NCI-H510A treated with DMSO at 0.1 percent for 48 hours (cell line): ENCODE data around the gene NF2.

Experiments used
- DNase-seq: peaks from one replicate; lab custom pipeline; 2025; lab: John Stamatoyannopoulos, UW

NF2 gene

DNA sequence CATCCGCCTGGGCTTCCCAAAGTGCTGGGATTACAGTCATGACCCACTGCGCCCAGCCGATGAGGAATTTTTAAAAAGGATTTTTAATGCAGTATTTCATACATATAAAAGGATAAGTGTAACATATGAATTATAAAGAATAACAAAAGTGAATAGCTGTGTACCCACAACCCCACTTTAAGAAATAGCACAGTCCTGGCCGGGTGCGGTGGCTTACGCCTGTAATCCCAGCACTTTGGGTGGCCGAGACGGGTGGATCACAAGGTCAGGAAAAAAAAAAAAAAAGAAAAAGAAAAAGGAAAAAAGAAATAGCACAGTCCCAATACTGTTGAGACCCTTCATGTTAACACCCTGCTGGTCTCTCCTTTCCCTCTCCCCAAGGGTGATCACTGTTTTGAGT, 62.1 kb downstream of the NF2 start:
- no peak for DNase-seq

GRCh38 chr22:29668673-29669072, 65.2 kb downstream of the NF2 start:
- DNase-seq: no peak

- no peak for DNase-seq
Measured at GRCh38 chr22:29670626-29671025, 67.2 kb downstream of the NF2 start.

GRCh38 chr22:29673361-29674066, 70.1 kb downstream of the NF2 start:
- no peak for DNase-seq

DNA sequence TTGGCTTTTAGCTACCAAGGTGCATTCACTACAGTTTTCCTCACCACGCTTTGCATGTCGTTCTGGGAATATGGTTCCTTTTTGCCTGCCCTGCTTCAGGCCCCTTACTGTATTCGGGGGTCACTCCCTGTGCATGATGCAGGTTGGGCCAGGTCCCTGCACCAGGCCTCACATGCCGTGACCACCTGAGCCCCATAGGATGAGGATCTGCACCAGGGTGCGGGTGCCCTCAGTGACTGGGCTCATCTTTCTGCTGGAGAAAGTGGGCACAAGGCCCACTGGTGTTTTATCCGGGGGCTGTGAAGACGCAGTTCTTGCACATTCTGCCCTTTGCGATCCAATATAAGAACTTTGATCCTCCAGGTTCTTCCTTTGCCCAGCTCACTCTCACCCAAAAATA, 70.7 kb downstream of the NF2 start:
- DNase-seq: no peak

DNA sequence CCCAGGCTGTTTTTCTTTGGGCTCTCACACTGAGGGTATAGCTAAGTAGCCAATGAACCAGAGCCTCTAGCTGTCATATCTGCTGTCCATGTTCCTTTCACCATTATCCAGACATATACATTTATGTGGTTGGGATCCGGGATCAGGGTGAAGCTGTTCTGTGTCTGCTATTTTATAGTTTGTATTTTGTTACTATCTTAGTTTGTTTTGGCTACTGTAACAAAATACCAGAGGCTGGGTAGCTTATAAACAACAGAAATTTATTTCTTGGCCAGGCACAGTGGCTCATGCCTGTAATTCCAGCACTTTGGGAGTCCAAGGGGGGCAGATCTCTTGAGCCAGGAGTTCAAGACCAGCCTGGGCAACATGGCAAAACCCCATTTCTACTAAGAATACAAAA, 75.9 kb downstream of the NF2 start:
- no peak for DNase-seq

GRCh38 chr22:29683536-29683935, 80.1 kb downstream of the NF2 start:
- no peak for DNase-seq

DNA sequence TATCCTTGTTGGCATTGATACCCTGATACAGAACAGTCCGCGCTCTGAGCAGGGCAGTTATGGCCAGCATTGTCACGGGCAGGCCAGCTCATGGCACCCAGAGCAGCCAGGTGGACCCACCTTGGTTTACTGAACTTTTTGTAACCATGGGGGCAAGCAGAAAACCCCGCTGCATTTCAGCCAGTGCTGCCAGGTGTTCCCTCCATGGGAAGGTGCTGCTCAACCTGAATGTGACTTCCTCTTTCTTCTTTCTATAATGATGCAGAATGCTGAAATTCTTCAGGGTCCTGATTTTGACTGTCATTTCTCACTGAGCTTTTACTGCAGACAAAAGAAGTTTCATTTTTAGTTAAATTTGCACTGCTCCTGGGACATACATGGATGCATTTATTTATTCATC, 80.8 kb downstream of the NF2 start:
- DNase-seq: no peak

DNA sequence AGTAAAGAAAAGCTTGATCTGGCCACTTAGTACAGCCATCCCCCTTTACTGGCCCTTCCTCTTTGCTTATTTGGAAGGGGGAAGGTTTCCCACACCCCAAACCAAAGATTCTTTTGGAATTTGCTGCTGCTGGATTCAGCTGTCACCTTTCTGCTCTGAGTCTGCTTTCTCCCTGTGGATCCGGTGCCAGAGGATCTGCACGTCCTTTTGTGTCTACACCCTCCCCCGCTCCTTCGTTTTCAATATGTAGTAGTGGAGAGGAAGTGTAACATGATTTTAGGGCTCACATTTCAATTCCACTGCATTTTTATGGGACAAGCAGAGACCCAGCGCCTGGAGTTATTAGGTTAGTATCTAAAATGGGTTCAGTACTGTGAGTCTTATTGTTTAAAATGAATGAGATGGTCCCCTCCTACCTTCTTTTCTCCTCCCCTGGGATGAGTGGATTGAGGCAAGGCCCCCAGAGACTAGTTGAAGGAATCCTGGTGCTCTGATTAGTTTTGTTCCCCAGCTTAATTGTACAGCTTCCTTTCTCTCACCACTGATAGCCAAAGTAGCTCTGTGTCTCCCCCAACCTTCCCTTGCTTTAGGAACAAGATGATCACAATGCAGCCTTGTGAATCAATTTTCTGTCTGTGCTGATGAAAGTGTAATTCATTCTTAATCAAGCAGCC, 85.9 kb downstream of the NF2 start:
- DNase-seq: no peak

DNA sequence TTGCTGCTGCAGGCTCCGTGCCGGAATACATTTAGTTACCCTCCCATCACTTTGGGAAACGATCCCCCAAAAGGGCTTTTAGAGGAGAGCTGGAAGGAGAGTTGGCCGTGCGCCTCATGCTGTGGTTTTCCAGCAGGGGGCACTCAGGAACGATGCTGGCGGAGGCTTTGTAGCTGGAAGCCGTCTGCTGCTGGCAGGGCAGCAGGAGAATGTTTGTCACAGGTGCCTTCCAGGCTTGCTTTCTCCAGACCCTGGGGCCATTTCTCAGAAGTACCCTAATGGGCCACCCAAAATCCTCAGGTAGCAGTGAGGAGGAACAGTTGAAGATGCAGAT, 86.4 kb downstream of the NF2 start:
- DNase-seq: peak; percentile 51

DNA sequence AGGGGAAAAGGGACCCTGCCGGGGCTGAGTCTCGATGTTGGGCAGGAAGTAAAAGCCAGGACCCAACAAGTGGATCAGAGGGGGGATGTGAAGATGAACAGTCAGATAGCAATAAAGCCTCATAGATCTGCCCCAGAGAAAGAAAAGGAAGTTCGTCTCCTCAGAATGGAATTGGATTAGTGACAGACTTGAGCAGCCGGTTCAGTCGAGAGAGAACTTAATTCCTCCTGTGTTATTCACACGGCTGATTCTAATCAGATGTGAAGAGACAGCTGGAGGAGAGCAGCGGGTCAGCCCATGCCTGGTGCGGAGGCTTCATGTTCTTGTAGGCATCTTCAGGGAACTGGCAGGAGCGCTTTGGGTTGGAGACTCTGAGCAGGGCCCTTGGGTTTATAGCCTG, 87.0 kb downstream of the NF2 start:
- DNase-seq: no peak

GRCh38 chr22:29691636-29692326, 88.3 kb downstream of the NF2 start:
- DNase-seq: peak; percentile 17

GRCh38 chr22:29692327-29692640, 88.9 kb downstream of the NF2 start:
- no peak for DNase-seq

DNA sequence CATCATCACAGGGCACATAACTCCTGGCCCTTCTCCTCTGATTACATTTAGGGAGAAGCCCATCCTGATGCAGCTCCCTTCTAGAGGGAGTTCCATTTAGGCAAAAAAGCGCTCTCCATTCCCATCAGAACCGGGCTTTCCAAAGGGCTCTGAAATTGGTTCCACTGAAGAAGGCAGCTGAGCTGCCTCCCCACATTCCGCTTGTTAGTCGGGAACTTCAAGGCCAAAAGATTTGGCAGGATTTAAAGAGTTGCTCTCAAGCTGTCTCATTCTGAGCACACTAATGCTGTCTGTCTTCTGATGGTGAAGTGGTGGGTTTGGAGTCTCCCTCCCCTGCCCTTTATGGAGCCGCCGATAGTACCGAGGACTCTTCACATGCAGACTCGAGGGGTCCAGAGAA, 89.7 kb downstream of the NF2 start:
- DNase-seq: no peak

- DNase-seq: no peak
Measured at GRCh38 chr22:29693671-29694070, 90.2 kb downstream of the NF2 start.

GRCh38 chr22:29695129-29695926, 91.9 kb downstream of the NF2 start:
- no peak for DNase-seq

DNA sequence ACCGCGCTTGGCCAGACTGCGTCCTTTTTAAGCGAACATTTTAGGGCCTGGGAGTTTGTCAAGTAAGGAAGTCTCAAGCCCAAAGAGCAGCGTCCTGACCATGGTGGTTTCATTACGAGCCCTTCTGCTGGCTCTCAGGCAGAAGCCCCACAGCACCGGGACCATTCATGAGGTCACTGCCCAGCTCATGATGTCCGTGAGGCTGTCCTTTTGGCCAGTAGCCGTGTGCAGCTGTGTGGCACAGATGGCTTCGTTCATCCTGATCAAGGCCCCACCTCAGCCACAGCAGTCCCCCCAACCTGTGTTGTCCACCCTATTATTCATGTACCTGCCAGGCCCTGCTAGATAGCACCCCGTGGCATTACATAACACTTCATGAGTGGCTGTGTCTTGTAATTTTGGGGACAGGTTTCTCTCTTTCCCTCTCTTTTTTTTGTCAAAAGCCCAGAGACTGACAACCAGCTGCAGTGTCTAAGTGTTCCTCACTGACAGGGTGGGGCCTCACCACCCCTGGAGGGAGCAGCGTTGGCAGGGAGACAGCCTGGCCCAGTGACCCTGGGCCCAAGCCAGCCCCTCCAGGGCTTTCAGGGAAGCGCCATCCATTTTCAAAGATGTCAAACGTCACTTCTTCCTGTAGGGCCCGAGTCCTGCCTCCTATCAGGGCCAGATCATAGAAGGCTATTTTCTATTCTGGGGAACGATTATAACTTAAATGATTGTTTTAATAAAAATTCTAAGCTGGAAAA, 94.6 kb downstream of the NF2 start:
- DNase-seq: no peak

- no peak for DNase-seq
Measured at GRCh38 chr22:29700206-29700899, 96.9 kb downstream of the NF2 start.

GRCh38 chr22:29700900-29701154, 97.4 kb downstream of the NF2 start:
- peak; percentile 49 for DNase-seq

DNA sequence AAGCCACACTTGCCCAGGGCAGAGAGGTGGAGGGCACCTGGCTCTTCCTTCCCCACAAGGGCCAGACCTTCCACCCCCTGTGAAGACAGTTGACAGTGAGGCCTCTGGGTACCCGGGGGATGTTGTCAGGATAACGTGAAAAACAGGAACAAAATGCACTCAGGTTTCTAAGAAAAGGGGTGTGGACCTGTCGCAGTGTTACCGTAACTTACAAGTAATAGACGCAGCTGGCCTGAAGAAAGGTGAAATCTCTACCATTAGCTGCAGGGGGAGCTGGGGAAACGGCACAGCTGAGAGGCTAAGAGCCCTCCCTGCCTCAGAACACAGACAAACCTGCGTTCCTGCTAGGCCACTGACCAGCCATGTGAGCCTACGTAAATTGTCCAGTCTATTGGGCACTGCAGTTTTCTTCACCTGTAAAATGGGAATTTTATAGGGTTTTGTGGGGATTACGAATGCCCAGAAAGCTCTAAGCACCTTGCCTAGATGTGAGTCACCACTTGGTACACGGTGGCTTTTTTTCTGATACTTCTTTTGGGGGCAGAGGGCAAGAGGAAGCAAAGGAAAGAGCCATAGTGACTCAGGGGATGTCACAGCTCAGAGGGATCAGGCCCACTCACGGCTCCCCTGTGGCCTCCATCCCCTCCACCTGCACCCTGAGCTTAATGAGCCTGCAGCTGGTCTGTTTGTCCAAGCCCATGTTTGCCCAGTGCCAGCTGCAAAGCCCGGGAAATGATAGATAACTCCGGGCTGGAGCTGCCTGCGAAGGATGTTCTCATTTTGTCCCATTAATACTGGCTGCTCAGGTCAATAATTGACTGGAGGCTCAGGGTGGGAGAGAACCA, 97.9 kb downstream of the NF2 start:
- peak; percentile 63 for DNase-seq
